ENCODE measurements around the gene FBXO21.

DNA sequence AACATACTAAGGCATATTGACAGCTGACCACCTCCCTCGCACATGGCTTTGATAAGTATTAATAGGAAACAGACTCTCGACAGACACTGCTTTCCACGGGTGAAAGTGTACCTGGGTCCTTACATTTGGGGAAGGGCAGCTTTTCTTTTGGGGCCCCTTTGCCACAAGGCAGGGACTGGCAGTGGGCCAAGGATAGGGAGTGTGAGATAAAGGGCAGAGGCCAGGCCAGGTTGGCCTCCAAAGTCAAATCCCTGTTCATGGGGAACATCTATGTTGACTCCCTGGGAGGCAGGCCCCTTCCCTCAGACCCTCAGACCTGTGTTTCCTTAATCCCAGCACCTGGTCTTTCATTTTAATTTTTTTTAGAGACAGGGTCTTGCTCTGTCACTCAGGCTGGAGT lies 19.4 kb upstream of the FBXO21 start:
- TF ChIP-seq, protein P1, sequence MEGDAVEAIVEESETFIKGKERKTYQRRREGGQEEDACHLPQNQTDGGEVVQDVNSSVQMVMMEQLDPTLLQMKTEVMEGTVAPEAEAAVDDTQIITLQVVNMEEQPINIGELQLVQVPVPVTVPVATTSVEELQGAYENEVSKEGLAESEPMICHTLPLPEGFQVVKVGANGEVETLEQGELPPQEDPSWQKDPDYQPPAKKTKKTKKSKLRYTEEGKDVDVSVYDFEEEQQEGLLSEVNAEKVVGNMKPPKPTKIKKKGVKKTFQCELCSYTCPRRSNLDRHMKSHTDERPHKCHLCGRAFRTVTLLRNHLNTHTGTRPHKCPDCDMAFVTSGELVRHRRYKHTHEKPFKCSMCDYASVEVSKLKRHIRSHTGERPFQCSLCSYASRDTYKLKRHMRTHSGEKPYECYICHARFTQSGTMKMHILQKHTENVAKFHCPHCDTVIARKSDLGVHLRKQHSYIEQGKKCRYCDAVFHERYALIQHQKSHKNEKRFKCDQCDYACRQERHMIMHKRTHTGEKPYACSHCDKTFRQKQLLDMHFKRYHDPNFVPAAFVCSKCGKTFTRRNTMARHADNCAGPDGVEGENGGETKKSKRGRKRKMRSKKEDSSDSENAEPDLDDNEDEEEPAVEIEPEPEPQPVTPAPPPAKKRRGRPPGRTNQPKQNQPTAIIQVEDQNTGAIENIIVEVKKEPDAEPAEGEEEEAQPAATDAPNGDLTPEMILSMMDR (IDR thresholded peaks at IDR 0.05; ENCODE audit: low read depth, low read length, poor library complexity, severe bottlenecking), result no peak
- TF ChIP-seq EZH2phosphoT487 (IDR thresholded peaks at IDR 0.05; ENCODE audit: borderline replicate concordance, low read length), result no peak

All from DOHH2 (cell line).